ENCODE results near the gene CBFA2T2. TPM values are rescaled to one million over a fixed set of nuclear protein-coding genes. Genes with fewer than 3 reads are reported as not detected.

CBFA2T2 gene
- total and polyA plus RNA-seq, 2 of the 4 experiments (the other 2 are of a cell fraction): 3.8 to 6.2 TPM

DNA sequence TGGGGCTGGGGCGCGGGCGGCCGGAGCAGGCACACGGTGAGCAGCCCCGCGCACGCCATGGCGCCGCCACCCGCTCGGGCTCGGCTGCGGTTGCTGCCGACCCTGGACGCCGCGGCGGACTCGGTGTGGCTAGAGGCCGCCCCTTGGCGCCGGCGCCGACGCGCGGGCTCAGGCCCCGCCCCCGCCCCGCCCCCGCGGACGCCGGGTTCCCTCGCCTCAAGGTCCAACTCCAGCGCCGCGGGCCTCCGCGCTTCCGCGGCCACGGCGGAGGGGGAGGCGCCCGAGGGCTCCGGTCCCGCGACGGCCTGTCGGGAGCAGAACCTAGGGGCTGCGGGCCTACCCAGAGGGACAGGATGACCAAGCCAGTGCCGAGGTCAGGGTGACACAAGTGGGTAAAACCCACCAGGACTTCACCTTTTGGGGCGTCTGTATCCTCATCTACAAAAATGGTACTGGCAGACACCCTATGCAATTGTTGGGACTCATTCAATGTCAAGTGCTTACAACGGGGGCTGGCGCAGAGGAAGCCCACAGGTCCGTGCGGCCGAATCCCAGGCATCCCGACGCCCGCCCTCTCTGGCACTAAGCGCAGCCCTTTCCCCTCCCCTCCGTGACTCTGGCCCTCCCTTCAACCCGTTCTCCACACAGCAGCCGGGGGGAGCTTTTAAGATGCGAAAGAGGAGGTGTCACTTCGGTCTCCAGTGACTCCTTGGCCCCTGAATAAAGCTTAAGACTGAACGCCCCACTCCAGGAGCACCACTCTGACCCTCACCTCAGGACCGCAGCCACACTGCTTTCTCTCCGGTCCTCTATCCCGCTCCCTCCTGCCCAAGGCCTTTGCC lies 184.6 kb downstream of the CBFA2T2 start, which contains the start of gene NECAB3:
NECAB3 (minus strand) TSS at position 135 of the 842 bp plus-strand sequence; CDS start at position 59, 76 bp downstream.
- no peaks in the 10 kb centered on the region for H3K27me3 ChIP-seq (ENCODE audit: control insufficient read depth, insufficient read depth, low read length)
- in situ Hi-C loops (cut with MboI; ENCODE audit: low sequenced_read_pairs): no loop called here
- no peaks in the 10 kb centered on the region for H3K9me3 ChIP-seq (ENCODE audit: control insufficient read depth, insufficient read depth, low read length)
- H3K14ac ChIP-seq (replicated peaks; ENCODE audit: low read depth, low read length): peak within 1 kb of the TSS; percentile 100
- H2BK15ac ChIP-seq (ENCODE audit: low read depth, low read length): peak within 1 kb of the TSS; percentile 80; the same call in 1 of the 3 replicates
- peak within 1 kb of the TSS; percentile 97 for H2AK9ac ChIP-seq (replicated peaks; ENCODE audit: low read depth, low read length, poor library complexity)
- no TSS peak for BruUV-seq (replicated peaks)
- ATAC-seq (ENCODE audit: low read depth) (peak; percentile 94), DNase-seq (peak; percentile 59)
- H4K5ac ChIP-seq (ENCODE audit: low read depth, low read length): peak within 1 kb of the TSS; percentile 78
- WGBS, 2 experiments (ENCODE audit: extremely low coverage in 2 of 2, insufficient read length in 1 of 2): 3% methylated on average over 60 of the region's 73 CpGs; no CpG with 5 or more reads in 1 of the 2 experiments
- peak within 1 kb of the TSS; percentile 78 for H3K27ac ChIP-seq (ENCODE audit: insufficient read depth, low read length)
- peak within 1 kb of the TSS; percentile 98 for H2AK5ac ChIP-seq (ENCODE audit: low read depth, low read length)
- peaks cover 8 to 53% of the 10 kb centered on the region in 2 experiments; a peak in 3 of 4 replicates for H3K79me1 ChIP-seq (ENCODE audit: low read depth in 1 of 2, low read length in 2 of 2)
- H3K4me3 ChIP-seq (ENCODE audit: insufficient read depth, low read depth, low read length): peak within 1 kb of the TSS; percentile 94
- peaks cover 18% of the 10 kb centered on the region for H3K9me1 ChIP-seq (ENCODE audit: insufficient read depth, low read length)
- H3K4me2 ChIP-seq (ENCODE audit: low read depth, low read length): peak within 1 kb of the TSS; percentile 99
- H3K4me1 ChIP-seq (ENCODE audit: control insufficient read depth, insufficient read depth, low read length): peaks cover 27% of the 10 kb centered on the region
- peak within 1 kb of the TSS; percentile 79 to 96 for H4K8ac ChIP-seq (ENCODE audit: low read depth in 2 of 2, low read length in 2 of 2)
- dilution Hi-C loops (cut with HindIII; ENCODE audit: low sequenced_read_pairs, unreplicated experiment): no loop called here
- H4K91ac ChIP-seq (ENCODE audit: insufficient read depth, low read depth, low read length): peak within 1 kb of the TSS; percentile 81
- ChIA-PET CTCF (no interaction called here), POLR2A (ENCODE audit: unreplicated experiment) (interaction anchor here (0.6 kb wide), 1 partner anchor 255 kb away, joined by 4 read pairs; no protein-coding TSS in a partner anchor)
- peaks cover 16% of the 10 kb centered on the region; the same call in 1 of the 2 replicates for H4K20me1 ChIP-seq (ENCODE audit: insufficient read depth, low read length)
- no peak for TF ChIP-seq MAFK (IDR thresholded peaks at IDR 0.05; ENCODE audit: low read depth, low read length)
- TF ChIP-seq MAZ (IDR thresholded peaks at IDR 0.05; ENCODE audit: borderline replicate concordance, low read depth, low read length): peak; percentile 65; the same call in 1 of the 2 replicates
- H3K36me3 ChIP-seq (ENCODE audit: control insufficient read depth, insufficient read depth, low read length): peaks cover 8% of the 10 kb centered on the region; the same call in 1 of the 2 replicates
- intact Hi-C loops (cut with micrococcal nuclease): no loop called here
- peak within 1 kb of the TSS; percentile 53; the same call in 1 of the 2 replicates for H3K56ac ChIP-seq (ENCODE audit: extremely low read depth, insufficient read depth, low read length)
- H3K4ac ChIP-seq (ENCODE audit: low read depth, low read length): peak within 1 kb of the TSS; percentile 96
- H3K9ac ChIP-seq (ENCODE audit: low read depth, low read length): peak within 1 kb of the TSS; percentile 99
- H3K23ac ChIP-seq (ENCODE audit: low read depth, low read length): peak within 1 kb of the TSS; percentile 96
- peak within 1 kb of the TSS; percentile 40 for H2BK20ac ChIP-seq (ENCODE audit: low read depth, low read length)
- peak within 1 kb of the TSS; percentile 71 for H2BK120ac ChIP-seq (ENCODE audit: low read depth, low read length)
- peak within 1 kb of the TSS; percentile 70 for H2BK5ac ChIP-seq (ENCODE audit: low read depth, low read length, poor library complexity, severe bottlenecking)
- H3K18ac ChIP-seq (ENCODE audit: low read depth, low read length): peak within 1 kb of the TSS; percentile 85
- peak within 1 kb of the TSS; percentile 92 for H2AFZ ChIP-seq (replicated peaks; ENCODE audit: low read length, poor library complexity)

All from IMR-90 (cell line).